B cell (primary cell): Measurements from ENCODE around the gene ERMAP.

Experiments
- CTCF ChIP-seq: fragments of 200-600 bp; IDR thresholded peaks from one replicate; pipeline ENCODE4 v1.8.0; 2022; ENCODE audit warnings: antibody characterized with exemption, mild to moderate bottlenecking
- EZH2 ChIP-seq: IDR thresholded peaks from 2 replicates; pipeline ENCODE4 v1.6.1; 2012; ENCODE audit warnings: borderline replicate concordance, low read depth, mild to moderate bottlenecking, moderate library complexity, low read length; ENCODE audit not compliant: insufficient read depth, poor library complexity, severe bottlenecking

DNA sequence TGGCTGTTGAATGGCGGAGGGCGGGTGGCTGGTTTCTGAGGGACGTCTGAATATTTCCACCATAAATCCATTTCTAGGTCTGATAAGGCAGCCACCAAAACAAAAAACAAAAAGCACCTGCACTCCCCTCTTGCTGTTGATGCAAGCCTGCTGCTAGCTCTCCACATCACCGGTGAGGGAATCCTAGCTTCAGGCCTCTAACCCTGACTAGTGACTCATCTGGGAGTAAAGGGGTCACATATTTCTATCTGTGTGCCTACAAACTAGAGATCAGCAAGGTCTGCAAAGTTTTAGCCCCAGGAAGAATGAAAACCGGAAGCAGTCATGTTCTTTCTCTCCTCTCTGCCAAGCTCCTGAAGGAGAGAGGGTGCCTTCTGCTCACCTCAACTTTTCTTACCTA, 10.3 kb upstream of the ERMAP start:
- TF ChIP-seq CTCF (no peak), EZH2 (no peak)
